ENCODE data around the gene PAAF1.
"Not testable (repeated sequence)": the region's sequence is repeated elsewhere in the genome, so short reads cannot be mapped to it uniquely, and the experiment has no call there.

GRCh38 chr11:73880449-73880848 lies 3.6 kb downstream of the PAAF1 start:
- not testable (repeated sequence) for TF ChIP-seq CTCF, EP300, POLR2AphosphoS5, POLR2A (IDR thresholded peaks at IDR 0.05)

Measured in sigmoid colon (tissue), 4 donors.